GM08714 (cell line): Measurements from ENCODE around the gene FNDC5.

ENCODE experiments used
- H3K4me3 ChIP-seq: fragments of 200-500 bp; sonication (Bioruptor generic); 2 replicates; pipeline ENCODE4 v1.5.1; 2014; ENCODE audit warnings: mild to moderate bottlenecking, low read length, inconsistent platforms
- ZNF274 ChIP-seq: IDR thresholded peaks from 2 replicates; pipeline ENCODE4 v1.6.1; 2012; ENCODE audit warnings: mild to moderate bottlenecking, low read depth, low read length

FNDC5 gene

GRCh38 chr1:32868806-32869455 lies 1.8 kb downstream of the FNDC5 start:
- no peak overlapping the region for H3K4me3 ChIP-seq
- no peak for TF ChIP-seq ZNF274

DNA sequence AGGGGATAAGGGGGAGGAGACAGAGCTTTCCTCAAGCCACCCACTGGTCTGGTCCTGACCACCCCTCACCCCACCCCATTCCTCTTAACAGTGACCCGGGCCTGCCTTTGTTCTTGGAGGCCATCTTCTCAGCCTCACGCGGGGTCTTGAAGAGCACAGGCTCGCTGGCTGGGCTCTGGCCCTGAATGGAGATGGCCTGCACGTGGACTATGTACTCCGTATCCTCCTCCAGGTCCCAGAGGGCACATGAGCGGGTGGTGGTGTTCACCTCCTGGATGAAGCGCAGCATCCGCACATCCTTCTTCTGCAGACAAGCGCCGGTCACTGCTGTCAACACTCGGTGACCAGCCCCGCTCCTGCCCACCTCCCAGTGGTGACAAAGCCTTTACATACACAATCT lies 2.6 kb downstream of the FNDC5 start:
- no peak overlapping the region for H3K4me3 ChIP-seq
- TF ChIP-seq ZNF274: no peak

- TF ChIP-seq ZNF274: no peak
Measured at GRCh38 chr1:32867671-32868070, 3.0 kb downstream of the FNDC5 start.

GRCh38 chr1:32867151-32867550 lies 3.6 kb downstream of the FNDC5 start:
- no peak for TF ChIP-seq ZNF274
- no peak overlapping the region for H3K4me3 ChIP-seq

More at GRCh38 chr1:32867671-32868070, 3.0 kb downstream of the FNDC5 start:
- H3K4me3 ChIP-seq: no peak overlapping the region

- TF ChIP-seq ZNF274: no peak
- no peak overlapping the region for H3K4me3 ChIP-seq
Measured at GRCh38 chr1:32865639-32866405, 4.9 kb downstream of the FNDC5 start.

DNA sequence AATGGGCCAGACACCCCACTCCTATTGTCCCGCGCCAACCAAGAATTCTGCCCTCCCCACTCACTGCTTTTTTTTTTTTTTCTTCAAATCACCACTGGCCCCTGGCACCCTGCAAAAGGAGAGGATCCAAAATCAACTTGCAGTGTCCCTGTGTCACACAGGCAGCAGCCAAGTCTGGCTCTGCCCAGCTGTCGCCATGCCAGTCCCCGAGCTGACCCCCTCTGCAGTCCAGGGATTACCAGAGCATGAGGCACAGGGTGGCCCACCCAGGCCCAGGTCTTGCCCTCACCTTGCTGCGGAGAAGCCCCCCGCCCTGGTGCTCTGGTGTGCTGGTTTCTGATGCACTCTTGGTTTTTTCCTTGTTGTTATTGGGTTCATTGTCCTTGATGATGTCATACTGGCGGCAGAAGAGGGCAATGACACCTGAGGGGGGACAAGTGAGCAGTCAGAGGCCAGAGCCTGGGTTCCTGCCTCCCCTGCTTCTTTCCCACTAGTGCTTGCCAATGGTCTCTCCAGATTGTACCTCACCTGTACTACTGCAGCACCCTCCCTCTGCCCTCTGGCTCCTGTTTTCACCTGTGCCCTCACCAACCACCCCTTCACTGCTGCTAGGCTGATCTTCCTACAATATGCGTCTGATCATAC lies 6.2 kb downstream of the FNDC5 start:
- no peak for TF ChIP-seq ZNF274
- H3K4me3 ChIP-seq: no peak overlapping the region

DNA sequence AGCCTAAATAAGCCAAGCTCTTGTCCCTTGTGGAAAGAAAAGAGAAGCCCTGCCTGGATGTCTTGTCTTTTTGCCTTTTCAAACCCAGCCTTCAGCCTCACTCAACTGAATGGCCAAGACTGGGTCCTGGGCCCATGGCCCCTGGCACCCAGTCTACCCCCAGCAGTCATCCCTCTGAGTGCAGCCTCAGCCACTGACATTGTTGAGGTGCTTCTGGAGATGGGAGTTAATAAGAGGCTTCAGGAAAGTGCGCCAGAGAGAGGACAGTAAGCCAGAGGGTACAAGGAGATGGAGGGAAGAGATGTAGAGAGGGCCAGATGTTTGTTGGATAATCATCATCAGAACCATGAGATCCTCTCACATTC lies 6.8 kb downstream of the FNDC5 start:
- TF ChIP-seq ZNF274: no peak
- no peak overlapping the region for H3K4me3 ChIP-seq

GRCh38 chr1:32863218-32863880 lies 7.4 kb downstream of the FNDC5 start:
- no peak for TF ChIP-seq ZNF274
- H3K4me3 ChIP-seq: no peak overlapping the region

DNA sequence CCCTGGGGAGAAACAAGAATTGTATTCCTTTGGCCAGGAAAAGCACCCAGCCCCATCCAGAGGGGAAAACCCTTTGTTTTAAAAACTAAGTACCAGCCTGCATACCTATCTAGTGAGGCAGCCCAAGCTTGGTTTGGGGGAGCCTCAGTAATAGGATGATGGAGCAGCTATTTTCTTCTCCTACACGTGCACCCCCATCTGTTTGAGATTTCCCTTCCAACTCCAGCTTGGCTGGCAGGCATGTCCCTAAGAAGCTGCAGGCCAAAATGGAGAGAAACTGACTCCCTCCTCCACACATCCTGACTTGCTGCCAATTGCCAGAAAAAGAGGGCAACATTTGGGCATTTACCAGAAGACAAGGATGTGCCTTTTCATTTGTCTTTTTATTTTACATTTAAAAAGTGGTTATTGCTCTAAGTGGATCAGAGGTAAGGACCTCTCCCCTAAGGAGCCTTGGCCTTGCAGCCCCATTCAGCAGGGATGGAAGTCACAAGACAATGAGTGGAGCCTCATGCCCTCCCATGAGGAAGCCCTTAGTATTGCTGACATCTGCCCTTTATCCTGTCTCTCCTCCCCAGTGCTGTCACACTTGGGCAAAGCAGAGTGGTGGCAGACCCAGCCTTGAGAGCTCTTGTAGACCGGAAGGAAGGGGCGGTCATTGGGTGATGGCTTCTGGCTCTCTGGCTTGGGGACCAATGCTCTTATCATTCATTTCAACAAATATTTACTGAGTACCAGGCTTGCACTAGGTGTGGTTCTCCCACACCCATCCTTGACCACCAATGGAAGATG lies 8.6 kb downstream of the FNDC5 start:
- TF ChIP-seq ZNF274: no peak
- H3K4me3 ChIP-seq: no peak overlapping the region

- TF ChIP-seq ZNF274: no peak
- H3K4me3 ChIP-seq: no peak overlapping the region
Measured at GRCh38 chr1:32860566-32860965, 10.1 kb downstream of the FNDC5 start.

DNA sequence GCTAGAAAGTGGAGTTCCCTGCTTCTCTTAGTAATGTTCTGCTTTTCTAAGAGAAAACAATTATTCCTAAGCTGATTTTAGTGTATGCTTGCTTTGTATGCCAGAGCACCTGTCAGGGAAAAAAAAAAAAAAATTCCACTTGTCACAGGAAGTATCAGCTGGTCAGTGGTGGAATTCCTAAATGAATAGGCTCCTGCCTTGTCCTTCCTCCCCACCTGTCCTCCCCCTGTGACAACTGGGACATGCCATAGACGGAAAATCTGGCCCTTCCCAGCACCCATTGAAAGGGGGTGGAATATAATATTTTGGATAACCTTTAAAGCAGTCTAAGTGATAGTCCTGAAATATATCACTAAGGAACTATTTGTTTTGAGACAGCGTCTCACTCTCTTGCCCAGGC lies 10.8 kb downstream of the FNDC5 start:
- no peak overlapping the region for H3K4me3 ChIP-seq
- TF ChIP-seq ZNF274: no peak

- no peak for TF ChIP-seq ZNF274
- no peak overlapping the region for H3K4me3 ChIP-seq
Measured at GRCh38 chr1:32858791-32859190, 11.9 kb downstream of the FNDC5 start.

- TF ChIP-seq ZNF274: no peak
Measured at GRCh38 chr1:32858136-32858535, 12.6 kb downstream of the FNDC5 start.

More at GRCh38 chr1:32858136-32858535, 12.6 kb downstream of the FNDC5 start:
- no peak overlapping the region for H3K4me3 ChIP-seq
